Kidney capillary endothelial cell (primary cell): ENCODE data around the gene ERBB4.
A peak's percentile ranks its signal among the peaks of the same experiment; 100 is the strongest.
"Not testable (repeated sequence)": the region's sequence is repeated elsewhere in the genome, so short reads cannot be mapped to it uniquely, and the experiment has no call there.

ENCODE experiments used
- DNase-seq: peaks from one replicate; pipeline ENCODE4 v3.0.0-alpha.2; 2018; ENCODE audit warnings: low spot score

ERBB4 gene

DNA sequence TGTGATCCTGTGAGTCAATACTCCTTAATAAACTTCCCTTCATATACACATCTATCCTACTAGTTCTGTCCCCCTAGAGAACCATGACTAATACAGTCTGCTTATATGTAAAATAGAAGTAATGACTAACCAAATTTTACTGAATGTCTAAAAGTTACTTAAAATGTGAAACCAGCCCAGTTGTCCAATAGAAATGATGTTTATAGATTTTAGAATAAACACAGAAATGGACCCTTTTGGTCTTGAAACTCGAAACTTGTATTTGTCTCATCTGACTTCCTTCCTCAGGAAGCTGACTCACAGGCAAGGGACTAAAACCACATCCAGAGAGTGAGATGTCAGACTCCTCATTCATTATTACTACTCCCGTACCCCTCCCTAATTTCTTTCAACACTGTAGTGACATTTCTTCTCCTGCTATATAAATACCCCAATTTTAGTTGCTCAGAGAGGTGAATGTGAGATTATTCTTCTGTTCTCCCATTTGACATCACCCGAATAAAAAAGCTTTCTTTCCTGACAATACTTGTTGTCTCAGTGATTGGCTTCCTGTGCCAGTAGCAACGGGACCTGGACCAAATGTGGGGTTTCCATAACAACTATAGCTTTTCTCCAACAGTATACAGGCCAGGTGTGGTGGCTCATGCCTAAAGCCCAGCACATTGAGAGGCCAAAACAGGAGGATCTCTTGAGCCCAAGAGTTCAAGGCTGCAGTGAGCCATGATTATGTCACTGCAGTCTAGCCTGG, 486.0 kb downstream of the ERBB4 start:
- DNase-seq = peak; percentile 93

DNA sequence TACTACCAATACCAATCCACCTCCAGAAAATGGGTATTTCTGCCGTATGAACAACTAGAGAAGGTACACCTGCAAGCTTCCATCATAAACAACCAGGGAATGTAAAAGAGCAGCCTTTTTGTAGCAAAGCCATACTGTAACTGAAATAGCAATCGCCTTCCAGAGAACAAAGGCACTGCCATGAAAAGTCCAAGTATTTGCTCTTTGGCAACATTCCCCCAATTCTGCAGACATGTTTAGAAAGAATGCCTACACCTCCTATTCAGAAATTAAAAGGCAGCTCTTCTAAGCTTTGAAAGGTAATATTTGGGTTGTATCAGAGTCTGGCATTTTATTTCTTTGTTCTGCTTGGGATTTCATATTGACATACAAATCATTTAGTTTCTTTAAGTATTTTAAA, 487.7 kb downstream of the ERBB4 start:
- no peak for DNase-seq

- DNase-seq = no peak
Observed at GRCh38 chr2:212042562-212042961, 496.0 kb downstream of the ERBB4 start.

DNA sequence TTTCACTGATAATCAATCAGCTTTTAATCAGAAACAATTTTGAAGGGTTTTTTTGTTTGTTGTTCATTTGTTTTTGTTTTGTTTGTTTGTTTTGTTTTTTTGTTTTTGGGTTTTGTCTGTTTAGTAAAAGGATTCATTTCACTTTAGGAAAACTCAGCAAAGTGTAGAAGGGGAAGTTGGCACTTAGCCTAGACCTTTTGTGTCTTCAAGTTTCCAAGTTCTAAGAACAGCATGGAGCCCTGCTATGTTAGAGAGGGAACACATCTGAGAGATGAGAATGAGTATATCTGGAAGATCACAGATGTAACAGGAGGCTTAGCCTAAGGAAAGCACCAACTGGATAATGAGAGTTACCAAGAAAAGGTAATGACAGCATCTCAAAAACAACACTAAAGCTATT, 501.5 kb downstream of the ERBB4 start:
- no peak for DNase-seq

DNA sequence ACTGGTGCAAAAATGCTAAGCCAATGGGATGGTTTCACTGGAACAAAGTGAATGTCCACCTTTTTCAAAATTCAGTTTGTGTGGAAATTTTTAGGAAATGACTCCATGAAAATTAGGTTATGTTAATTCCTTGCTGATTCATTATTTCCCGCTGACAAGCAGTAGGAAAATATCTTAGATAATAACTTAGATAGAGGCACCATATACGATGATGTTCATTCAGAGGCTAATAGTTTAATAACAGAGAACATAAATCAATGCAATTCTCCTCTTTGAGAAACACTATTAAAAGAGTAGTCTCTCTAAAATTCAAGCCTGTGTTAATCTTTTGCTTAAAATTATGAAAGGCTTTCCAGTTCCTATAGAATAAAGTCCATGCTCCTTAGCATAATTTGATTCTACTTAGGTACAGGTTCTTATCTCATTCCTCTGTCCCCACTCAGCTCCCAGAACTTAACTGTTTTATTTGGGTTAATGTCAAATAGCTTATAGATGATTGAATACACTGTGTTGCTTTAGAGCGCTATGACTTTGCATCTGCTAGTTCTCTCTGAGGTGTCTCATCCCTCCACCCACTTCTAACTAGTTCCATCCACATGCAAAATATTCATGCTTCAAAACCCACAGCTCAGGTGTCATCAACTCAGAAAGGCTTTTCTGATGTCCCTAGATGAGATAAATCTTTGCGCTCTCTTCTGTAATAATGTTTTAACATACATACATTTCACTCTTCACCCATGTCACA, 503.6 kb downstream of the ERBB4 start:
- DNase-seq = peak; percentile 8

- DNase-seq = no peak
Observed at GRCh38 chr2:212033888-212034287, 504.7 kb downstream of the ERBB4 start.

DNA sequence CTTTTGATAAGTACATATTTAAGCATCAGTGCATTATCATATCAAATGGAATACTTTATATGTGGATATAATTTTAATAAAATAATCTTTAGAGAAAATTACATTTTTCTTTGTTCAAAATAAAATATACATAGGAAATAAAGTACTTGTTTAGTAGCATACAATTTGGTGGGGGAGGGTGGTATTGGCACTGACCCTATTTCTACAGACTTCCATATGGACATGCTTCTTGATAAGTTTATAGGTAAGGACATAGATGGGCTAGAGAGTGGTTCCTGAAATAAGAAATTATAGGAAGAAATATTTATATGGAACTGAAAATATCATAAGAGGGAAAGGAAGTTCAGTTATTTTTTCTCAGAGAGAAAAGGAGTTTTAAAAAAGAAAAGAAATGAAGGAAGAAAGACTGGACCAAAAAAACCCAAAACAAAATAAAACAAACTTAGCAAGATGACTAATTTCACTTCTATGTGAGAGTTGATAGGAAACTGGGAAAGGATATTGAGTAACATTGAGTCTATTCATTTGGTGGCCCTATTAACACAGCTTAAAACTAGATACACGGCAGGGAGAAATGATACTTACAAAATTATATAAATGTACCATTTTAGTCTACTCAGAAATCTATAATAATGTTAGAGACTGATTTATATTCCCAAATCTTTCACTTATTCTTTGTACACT, 505.9 kb downstream of the ERBB4 start:
- peak; percentile 58 for DNase-seq

GRCh38 chr2:212032032-212032431, 506.6 kb downstream of the ERBB4 start:
- DNase-seq = peak; percentile 32

DNA sequence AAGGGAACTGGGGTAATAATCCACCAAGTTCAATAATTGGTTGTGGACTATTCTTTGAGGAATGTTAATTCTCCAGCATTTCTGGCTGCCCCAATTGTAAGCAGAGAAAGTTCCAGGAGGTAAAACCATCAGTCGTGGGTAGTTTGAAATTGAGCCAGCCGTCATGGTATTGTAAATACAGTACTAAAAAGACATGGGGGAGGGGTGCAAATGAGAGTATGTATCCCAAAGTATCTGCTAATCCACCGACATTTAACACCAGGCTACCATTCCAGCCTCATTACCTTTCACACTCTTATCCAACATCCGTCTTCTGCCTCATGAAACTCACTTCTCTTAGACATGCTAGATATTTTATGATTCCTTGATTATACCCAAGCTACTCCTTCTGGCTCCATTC, 507.9 kb downstream of the ERBB4 start:
- no peak for DNase-seq

GRCh38 chr2:212028798-212029394, 509.7 kb downstream of the ERBB4 start:
- no peak for DNase-seq

DNA sequence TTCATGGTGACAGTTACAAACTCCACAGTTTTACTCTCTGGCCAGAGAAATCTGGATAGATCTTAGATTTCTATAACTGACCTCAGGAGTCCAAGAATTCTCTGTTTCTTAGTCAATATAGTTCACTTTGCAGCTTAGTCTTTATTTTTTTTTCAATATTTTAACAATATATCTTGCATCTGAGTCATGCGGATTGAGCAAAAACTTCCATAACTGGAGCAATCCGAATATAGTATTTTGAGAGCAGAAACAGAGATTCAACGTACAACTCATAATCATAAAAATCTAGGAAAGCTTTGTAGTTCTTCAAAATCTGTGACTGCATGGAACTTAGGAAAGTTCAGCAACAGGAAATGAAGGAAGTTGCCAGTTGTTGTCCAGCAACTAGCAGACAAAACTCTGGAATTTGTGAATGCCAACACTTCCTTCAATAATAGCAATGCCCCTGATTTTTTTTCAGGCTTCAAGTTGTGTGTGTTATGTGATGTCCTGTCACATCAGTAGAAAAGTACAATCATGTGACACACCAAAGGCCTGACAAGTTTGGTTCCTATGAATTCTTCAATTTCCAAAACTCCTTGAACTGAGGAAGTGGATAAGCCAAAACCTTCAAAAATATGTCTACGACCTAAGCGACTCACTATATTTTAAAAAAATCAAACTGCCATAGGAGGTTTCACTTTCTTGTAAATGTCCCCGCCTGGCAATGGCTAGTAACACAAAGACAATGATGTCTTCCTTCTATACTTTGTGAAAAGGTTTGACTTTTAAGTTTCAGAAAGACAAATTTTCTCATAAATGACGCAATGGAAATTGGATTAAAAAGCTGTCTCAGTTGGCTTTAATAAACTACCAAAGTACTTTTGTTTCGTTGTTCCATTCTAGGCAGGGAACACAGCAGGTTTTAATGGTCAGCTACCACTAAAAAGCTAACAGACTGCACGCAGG, 510.6 kb downstream of the ERBB4 start:
- DNase-seq = peak; percentile 7

DNA sequence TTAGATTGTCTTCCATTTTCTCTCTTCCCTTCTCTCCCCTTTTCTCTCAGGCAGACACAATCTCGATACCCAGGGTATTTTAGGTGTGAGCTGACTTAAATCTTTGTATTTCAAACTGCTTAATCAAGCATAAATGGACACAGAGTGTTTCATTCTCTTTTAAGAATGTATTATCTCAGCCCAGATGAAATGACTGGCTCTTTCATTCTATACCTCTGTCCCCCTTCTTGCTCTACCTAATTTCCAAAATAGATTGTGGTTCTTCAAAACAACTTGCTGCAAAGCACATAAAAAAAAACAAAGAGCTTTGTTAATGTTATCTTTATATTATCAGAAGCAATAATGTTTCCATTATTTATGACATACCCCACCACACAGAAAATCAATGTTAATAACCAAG, 514.6 kb downstream of the ERBB4 start:
- DNase-seq = no peak

GRCh38 chr2:212022966-212023365, 515.6 kb downstream of the ERBB4 start:
- no peak for DNase-seq

- DNase-seq = peak; percentile 52
Observed at GRCh38 chr2:212021947-212022346, 516.7 kb downstream of the ERBB4 start.

DNA sequence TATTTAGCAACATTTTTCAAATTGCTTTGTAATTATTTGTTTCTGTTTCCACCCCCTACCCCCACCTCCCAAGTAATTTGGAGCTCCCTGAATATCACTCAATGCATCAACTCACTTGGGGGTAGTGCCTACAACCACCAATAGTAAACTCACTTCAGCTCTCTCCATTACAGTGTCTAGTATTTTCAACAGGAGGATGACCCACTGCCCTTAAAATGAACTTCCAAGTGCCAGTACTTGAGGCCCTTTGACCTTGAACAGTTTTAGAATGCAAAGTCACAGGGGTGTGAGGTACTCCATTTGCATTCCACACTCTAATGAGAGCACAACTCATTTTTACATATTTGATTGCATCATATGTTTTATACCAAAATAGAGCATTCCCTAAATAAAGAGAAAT, 523.0 kb downstream of the ERBB4 start:
- DNase-seq = no peak

- DNase-seq = no peak
Observed at GRCh38 chr2:212013626-212014025, 525.0 kb downstream of the ERBB4 start.

DNA sequence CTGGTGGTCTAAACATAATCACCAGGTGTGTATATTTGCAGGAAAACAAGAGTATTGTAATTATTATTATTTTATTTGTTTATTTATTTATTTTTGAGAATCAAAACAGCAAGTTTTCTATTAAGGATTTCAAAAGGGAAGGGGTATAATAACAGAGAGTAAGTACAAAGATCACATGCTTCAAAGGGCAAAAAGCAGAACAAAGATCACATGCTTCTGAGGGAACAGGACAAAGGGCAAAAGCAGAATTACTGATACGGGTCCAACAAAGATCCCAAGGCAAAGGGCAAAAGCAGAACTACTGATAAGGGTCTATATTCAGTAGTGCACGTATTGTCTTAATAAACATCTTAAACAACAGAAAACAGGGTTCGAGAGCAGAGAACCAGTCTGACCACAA, 528.3 kb downstream of the ERBB4 start:
- not testable (repeated sequence) for DNase-seq

DNA sequence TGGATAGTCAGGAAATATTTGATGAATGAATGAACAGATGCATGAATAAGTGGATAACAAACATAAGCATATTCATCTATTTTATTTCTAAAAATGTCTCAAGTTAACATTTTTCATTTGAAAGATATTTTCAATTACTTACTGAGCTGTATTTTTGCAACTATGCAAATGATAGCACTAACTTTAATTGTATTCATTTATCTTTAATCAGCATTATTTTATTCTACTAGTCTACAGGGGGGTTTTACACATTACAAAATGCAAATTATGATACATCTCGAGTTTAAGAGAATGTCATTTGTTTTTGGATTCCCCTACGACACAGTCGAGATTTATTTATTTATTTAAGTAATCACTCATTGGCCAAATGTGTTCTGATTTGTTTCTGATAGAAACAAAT, 530.6 kb downstream of the ERBB4 start:
- DNase-seq = no peak

GRCh38 chr2:212005085-212005671, 533.4 kb downstream of the ERBB4 start:
- peak; percentile 46 for DNase-seq

- no peak for DNase-seq
Observed at GRCh38 chr2:212001325-212001724, 537.3 kb downstream of the ERBB4 start.

DNA sequence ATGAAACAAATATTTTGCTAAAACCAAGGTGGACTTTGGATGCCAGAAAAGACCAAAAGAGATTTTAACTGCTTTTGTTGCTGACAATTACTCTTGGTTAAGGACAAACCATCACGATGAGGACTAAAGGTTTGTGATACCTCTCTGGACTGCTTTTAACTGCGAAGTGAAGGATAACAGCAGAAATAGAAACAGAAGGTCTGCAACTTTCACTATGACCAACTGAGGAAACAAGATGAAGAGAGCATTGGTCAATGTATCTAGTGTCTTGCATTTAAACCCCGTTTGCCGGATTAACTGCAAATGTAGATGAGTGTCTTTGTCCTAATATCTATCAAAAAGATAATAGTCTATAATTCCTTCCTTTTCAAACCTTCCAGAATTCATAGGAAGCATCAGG, 541.7 kb downstream of the ERBB4 start:
- DNase-seq = no peak
